Stimulated activated CD4-positive, alpha-beta T cell treated with anti-CD3 and anti-CD28 coated beads, Interleukin-2, amount 100 ng/mL, for 48 hours (primary cell): ENCODE data around the gene SLC6A19.

ENCODE experiments used
- DNase-seq, 2 donors: peaks; one replicate each; pipeline ENCODE4 v3.0.0-alpha.2; 2020

Gene SLC6A19

GRCh38 chr5:1167361-1167727 lies 34.1 kb upstream of the SLC6A19 start:
- no peak for DNase-seq

DNA sequence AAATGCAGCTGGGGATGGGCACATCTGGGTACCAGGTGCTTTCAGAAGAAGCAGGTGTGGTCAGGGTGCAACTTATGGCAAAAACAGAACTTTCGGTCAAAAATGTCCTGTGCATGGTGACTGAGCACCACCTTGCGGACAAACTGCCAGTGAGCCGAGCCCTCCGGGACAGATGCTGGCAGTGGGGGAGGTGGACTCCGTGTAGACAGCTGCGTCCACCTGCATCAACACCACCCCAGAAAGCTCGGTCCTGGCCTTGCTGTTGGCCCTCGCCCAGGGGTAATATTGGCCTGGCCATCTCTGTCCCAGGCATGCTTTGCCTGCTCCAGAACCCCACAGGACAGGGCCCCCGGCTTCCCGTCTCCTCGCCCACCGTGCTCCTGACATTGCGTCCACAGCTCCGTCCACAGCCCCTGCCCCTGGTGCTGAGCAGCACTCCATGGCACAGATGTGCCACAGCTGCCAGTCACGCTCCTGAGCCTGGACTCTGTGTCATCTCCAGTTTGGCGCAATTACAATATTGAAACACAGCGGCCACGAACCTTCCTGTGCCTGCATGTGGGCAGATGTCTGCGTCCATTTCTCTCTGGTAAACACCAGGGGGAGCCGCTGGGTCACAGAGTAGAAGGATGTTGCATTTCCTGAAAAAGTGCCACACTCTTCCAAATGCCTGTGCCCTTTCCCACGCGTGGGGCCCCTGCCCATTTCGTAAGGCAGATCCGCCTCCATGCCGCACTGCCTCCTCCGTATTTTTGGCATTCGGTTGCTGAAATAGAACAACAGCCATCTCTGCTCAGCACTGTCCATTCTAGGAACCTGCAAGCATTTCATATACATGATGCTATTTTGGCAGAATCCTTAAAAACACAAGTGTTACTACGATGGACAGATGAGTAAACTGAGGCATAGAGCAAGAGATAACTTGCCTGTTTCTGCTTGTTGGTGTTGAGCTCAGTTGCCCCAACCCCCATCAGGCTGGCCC lies 33.4 kb upstream of the SLC6A19 start:
- peak; percentile 52 to 54 for DNase-seq

GRCh38 chr5:1168796-1169195 lies 32.6 kb upstream of the SLC6A19 start:
- DNase-seq: no peak

DNA sequence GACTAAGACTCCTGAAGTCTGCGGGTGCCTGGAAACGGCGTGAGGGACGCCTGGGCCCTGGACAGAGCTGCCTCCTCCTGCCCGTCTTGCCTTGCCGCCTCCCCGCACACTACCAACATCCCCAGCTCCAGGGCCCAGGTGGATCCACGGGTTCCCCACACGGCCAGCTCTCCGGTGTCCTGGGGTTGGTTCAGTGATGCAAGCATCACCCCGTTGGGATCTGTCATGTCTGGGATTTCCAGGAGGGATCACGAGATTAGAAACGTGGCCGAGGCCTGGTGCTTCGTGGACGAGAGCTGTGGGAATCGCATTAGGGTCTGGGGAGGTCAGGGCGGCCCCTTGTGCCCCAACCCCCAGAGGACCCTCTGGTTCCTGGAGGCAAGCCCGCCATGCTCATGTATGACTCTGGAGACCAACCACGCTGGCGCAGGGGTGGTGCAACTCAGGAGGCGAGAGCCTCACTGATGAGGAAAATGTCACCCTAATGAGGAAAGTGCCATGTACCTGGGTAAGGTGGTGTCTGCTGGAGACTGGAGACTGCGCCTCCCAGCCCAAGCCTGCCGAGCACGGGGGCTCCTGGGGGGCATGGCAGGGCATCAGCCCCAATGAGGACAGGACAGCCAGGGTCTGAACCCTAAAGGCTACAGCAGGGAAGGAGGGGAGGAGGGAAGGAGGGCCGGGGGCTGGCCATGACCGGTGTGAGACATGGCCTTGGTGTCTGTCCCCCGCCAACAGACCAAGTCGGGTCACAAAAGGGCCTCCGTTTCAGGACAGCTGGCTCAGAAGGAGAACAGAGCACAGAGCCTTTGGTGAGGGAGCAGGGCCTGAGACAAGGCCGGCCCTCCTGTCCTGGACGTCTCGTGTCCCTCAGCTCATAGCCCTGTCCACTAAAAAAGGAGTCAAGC lies 31.9 kb upstream of the SLC6A19 start:
- DNase-seq: no peak

- DNase-seq: no peak
These were observed 30.0 kb upstream of the SLC6A19 start for GRCh38 chr5:1171340-1171941.

DNA sequence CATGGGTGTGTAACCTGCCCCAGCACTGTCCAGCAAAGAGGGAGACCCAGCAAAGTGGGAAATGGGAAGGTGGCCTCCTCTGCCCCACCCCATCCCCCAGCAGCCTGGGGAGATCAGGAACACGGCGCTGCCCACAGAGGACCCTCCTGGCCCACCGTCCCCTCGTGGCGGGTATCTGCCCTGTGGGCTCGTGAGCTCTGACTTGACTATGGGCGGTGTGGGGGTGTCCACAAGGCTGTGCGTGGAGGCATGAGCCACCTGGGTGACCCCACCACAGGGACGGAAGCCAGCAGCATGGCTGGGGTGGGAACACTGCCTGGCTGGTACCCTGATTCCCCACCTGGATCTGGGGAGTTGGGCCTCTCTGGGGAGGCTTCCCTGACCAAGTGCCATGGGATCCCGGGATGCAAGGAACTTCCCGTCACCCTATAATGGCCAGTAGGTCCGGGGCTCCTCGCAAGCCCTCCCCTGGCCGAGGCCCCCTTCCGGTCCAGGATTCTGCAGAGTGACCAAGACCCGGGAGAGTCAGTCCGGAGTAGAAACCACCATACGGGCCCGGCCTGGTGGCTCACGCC lies 29.3 kb upstream of the SLC6A19 start:
- no peak for DNase-seq

GRCh38 chr5:1172670-1173404 lies 28.6 kb upstream of the SLC6A19 start:
- DNase-seq: peak in 1 of 2 donors; percentile 21

DNA sequence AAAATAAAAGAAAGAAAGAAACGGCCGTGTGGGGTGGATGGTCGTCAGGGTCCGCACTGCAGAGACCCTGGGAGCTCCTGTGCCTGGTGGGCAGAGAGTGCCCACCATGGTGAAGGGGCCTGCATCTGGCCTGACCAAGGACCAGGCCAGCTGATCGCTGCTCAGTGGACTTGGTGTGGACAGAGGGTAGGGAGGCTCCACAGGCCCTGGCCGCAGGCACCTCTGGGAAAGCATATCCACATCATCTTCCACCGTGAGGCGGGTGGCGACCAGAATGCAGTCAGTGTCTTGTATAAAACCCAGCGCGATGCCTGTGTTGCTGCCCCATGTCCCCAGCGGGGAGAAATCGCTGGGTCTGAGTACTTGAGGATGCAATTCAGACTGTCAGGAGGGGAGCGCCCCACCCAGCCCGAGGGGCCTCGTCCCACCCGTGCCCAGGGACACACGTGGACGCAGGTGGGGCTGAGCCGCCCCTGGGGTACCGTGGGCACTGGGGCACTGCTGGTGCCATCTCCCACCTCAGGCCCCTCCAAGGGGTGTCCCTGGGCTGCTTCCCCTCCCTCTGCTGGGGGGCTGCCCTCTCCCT lies 27.8 kb upstream of the SLC6A19 start:
- DNase-seq: no peak

DNA sequence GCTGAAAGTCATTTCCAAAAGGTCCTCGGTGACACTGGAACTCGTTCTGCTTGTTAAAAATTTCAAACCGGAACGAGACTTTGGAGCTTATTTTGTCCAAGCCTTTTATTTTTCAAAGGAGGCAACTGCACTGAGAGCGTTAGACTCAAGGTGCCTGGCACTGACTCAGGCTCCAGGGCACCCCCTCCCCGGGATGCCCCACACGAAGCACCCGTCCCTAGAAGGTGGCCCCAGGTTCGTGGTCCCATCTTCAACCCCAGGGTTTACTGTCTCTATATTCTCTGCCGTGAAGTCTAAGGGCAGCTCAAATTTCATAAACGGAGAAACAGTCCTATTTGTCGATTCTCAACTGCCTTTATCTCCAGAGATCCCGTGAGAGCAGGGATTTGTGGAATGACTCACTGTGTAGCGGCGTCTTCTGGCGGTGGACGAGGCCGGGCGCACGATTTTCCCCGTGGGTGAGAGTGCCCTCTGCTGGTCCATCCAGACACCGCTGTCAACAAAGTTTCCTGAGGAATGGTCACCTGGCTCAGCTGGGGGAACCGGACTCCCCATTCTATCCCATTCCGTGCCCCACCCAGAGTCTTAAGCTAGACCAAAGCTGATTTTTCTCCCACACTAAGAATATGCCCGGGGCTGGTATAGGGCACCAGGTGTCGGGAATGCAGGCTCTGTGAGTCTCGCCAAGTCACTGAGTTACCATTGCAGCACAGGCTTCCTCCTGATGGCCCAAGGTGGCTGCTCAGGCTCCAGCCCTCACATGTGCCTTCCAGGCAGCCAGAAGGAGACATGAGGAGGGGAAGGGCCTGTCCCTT lies 27.1 kb upstream of the SLC6A19 start:
- peak; percentile 51 to 66 for DNase-seq

DNA sequence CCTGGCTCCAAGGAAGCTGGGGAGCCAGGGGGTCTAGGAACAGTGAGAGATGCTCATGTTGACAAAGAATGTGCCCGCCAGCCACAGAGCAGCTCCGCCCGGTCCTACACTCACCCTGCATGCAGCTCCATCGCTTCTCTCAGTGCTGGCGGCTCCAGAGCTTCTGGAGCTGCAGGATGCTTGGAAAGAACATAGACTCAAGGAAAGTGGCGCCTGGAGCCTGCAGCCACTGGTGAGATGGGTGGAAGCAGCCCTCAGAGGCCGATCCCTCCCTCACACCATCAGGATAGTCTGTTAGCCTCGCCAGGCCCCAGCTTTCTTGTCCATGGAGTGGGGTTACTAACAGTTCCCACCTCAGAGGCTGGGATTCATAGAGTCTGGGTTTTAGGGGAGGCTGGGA lies 26.4 kb upstream of the SLC6A19 start:
- no peak for DNase-seq

- no peak for DNase-seq
These were observed 25.5 kb upstream of the SLC6A19 start for GRCh38 chr5:1175801-1176472.

GRCh38 chr5:1176473-1177391 lies 24.7 kb upstream of the SLC6A19 start:
- no peak for DNase-seq

DNA sequence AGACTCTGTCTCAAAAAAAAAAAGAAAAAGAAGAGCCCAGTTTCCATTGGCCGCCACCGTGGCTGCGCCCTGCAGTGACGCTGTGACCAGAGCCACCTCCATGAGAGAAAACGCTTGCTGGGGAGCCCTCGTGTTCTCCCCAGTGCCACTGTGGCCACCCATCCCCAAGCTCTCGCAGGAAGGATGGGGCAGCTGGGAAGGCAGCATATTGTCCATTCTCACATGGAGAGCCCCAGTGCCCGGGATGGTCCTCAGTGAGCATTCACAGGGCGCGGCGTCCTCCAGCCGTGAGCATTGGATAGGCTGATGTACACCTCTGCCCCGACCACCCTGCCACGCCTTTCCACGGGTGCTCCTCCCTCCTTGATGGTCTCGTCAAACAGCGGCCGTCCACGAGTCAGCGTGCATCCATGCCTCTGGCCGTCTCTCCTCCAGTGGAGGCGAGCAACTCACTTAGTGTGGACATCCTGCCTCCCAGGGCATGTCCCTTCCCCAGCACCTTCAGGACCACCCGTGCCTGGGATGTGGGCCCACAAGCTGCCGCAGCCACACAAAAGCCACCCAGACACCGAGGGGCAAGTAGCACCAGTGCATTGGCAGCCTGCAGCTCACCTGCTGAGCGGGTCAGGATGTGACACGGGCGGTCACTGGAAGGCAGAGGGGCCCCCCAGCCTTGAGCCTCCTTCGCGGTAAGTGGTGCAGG lies 23.4 kb upstream of the SLC6A19 start:
- no peak for DNase-seq

GRCh38 chr5:1178529-1179382 lies 22.6 kb upstream of the SLC6A19 start:
- DNase-seq: no peak

GRCh38 chr5:1179383-1179715 lies 22.0 kb upstream of the SLC6A19 start:
- no peak for DNase-seq

DNA sequence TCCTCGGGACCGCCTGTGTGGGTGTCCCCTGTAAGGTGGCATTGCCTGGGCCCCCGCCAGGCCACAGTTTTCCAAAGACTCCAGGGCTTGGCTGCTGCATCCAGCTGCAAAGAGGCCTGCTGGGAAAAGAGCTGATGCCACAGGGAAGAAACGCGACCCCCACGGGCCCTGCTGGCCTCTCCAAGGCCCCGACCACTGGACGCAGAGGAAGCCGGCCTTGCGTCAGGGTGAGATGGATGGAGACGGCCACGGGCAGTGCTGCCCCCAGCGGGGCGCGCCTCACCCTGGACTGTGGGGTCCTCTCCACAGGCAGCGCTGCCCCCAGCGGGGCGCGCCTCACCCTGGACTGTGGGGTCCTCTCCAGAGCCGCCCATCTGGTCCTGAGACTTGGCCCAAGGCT lies 21.3 kb upstream of the SLC6A19 start:
- DNase-seq: no peak

DNA sequence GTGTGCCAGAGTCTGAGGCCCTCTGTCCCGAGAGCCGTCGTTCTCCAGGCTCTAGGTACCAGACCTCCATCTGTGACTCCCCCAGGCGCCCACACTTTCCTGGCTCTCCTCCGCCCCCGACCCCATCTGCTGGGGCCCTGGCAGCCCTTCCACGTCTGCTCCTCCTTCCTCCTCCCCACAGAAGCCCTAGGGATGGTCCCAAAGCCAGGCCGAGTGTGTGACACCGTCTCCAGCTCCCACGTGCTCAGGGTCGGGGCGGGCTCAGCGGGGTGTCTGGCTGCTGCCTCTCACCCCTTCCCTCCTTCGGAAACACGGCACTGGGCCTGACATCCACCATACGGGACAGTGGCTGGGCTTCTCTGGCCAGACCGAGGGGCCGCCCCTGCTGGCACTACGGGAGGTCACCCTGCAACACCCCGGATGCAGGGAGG lies 20.5 kb upstream of the SLC6A19 start:
- no peak for DNase-seq
